NCI-H226 (cell line): ENCODE results near the gene AFAP1L1.

Experiments
- DNase-seq: peaks from one replicate; pipeline ENCODE4 v3.0.0-alpha.2; 2015

AFAP1L1 gene

DNA sequence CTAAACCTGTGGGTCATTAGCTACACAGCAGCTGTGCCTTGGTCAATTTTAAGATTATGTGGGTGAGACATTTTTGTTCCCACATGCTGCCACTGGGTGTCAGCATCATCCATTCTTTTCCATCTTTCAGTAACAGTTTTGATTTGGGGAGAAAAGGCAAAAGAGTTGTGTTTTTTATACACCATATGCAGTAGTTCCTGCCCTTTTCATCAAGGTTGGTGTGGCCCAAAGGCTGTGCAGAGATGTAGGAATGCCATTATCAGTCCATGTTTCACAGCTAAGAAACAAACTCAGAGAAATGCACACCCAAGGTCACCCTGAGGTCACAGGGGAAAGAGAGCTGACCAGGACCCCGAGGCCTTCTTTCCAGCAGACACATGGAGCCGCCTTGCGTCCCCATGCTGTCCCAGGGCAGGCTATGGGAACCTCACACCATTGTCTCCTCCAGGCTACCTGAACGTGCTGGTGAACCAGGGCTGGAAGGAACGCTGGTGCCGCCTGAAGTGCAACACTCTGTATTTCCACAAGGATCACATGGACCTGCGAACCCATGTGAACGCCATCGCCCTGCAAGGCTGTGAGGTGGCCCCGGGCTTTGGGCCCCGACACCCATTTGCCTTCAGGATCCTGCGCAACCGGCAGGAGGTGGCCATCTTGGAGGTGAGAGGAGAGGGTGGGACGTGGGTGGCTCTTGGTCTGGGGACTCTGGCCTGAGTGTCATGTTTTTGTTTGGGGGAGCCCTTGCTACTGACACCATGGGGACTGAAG, 45.8 kb downstream of the AFAP1L1 start:
- peak; percentile 25 for DNase-seq

- no peak for DNase-seq
These were observed 47.5 kb downstream of the AFAP1L1 start for GRCh38 chr5:149319174-149319573.

DNA sequence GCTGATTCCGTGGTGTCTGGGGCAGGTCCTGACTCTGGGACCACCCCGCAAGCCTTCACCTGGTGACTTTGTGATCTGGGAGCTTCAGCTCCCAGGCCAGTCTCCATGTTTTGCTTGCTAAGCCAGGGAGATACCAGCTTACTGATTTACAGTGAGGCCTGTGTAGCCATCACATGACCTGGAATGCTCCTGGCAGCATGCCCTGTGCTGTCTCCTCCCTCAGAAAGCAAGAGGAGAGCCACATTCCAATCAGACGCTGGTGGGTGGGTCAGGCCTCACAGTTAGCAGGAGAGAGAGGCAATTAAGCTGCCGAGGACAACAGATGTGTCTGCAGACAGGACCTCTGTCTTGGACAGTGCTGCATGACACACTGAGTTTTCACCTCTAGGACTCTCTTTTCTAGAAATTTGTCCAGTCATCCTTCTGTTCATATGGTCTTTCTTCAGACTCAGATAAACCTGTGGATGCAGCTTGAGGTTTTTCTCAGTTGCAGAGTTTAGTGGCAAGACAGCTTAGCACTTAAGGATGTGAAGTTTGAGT, 49.2 kb downstream of the AFAP1L1 start:
- DNase-seq: peak; percentile 90

DNA sequence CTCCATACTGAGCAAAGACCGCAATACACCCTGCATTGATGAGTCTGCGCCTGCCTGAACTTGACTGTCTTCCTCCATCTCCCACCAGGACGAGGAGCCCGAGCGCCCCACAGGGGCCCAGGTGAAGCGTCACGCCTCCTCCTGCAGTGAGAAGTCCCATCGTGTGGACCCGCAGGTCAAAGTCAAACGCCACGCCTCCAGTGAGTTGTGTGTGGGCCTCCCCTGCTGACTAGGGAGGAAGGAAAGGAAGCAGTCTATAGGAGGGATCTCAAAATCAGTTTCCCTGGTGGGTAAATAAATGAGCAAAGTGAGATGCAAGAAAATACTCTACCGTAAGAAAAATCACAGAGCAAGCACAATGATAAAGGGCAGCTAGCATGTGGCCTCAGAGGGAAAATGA, 50.9 kb downstream of the AFAP1L1 start:
- no peak for DNase-seq

DNA sequence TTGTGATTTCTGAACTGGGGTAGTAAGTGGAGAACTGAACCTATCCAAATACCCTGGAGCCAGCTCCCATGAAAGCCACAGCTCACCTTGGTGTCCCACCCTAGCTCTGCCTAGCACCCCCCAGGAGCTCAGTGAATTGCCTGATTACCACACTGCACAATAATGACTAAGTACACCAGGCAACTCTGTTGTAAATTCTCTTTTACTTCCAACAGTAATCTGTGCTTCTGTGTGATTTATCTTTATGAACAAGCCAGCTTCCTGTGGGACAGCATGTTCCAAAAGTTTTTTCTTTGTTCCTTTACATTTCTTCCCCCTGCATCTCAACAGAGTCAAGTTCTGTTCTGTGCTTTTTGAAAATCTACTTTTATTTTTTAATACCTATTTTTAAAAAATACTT, 51.6 kb downstream of the AFAP1L1 start:
- no peak for DNase-seq

- no peak for DNase-seq
These were observed 52.1 kb downstream of the AFAP1L1 start for GRCh38 chr5:149323621-149324205.

DNA sequence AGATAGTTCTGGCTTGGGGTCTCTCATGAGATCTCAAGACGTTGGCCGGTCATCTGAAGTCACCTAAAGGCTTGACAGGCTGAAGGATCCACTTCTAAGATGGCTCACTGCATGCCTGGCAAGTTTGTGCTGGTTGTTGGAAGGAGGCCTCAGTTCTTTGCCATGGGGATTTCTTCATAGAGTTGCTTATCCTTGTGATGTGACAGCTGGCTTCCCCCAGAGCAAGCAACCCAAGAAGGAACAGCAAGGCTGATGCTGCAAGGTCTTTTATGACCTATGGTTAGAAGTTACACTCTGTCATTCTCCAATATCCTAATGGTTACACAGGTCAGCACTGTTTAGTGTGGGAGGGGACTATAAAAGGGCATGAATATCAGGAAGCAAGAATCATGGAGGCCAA, 53.0 kb downstream of the AFAP1L1 start:
- DNase-seq: no peak

DNA sequence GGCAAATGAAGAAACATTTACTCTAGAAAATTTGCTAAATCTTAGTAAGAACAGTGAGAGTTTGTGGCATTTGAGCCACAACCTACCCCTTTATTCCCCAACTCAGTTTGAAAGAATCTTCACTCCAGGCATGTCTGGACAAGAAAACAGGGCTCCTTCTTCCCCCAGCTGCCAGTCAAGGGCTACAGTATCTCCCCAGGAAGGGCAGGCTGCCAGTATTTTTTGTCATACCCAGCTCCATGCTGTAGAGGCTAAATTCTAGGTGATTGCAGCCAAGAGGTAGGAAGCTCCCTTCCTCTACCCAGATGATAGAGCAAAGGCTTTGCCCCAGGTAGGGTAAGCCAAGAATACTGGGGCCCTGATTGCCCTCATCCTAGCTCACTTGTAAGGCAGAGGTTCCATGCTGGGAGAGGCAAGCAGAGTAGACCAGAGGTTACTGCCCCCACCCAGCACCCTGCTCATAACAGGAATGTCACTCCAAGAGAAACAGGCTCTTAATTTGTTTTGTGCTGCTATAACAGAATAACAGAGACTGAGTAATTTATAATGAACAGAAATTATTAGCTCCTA, 53.6 kb downstream of the AFAP1L1 start:
- DNase-seq: peak; percentile 55

DNA sequence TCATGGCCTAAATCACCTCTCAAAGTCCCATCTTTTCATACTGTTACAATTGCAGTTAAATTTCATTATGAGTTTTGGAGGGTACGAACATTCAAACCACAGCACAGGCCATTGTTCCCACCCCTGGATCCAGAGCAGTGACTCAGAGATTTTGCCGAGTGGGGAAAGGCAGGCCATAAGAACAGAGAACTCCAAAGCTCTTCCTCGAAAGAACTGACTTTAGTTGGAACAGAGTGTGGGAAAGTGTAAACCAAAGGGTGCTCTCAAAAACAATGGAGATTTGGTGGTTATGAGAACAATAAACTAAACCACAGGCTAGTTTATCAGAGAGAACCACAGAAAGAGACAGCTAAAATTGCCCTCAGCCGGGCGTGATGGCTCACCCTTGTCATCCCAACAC, 54.2 kb downstream of the AFAP1L1 start:
- no peak for DNase-seq

DNA sequence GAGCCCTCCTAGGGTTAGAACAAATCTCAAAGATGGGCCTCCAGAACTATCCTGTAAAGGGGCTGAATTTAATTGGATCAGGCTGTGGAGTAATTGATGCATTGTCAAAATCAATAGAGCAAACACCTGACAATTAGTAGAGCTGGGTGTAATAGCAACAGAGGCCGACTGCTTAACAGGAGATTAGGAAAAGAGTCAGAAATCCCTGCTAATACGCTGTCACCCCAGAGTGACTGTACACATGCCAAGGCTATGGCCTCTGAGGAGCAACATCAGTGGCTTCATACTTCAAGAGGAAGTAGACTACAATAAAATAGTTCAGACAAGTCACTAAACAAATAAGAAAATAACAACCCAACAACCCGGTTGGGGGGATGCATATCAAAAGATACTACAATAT, 55.0 kb downstream of the AFAP1L1 start:
- no peak for DNase-seq

DNA sequence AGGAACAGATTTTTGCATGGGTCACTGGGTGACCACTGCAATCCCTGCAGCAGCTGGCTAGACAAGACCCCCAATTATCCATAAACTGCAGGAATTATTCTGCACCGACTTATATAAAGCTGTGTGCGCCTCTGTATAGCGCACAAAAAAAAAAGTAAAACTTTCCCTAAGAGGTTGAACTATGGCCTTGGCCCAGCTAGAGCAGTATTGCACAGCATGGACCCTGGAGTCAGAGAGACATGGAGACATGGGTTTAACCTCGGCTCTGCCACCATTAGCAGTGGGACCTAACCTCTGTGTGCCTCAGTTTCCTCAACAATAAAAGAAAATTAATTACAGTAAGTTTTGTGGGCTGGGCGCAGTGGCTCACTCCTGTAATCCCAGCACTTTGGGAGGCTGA, 56.5 kb downstream of the AFAP1L1 start:
- DNase-seq: no peak

DNA sequence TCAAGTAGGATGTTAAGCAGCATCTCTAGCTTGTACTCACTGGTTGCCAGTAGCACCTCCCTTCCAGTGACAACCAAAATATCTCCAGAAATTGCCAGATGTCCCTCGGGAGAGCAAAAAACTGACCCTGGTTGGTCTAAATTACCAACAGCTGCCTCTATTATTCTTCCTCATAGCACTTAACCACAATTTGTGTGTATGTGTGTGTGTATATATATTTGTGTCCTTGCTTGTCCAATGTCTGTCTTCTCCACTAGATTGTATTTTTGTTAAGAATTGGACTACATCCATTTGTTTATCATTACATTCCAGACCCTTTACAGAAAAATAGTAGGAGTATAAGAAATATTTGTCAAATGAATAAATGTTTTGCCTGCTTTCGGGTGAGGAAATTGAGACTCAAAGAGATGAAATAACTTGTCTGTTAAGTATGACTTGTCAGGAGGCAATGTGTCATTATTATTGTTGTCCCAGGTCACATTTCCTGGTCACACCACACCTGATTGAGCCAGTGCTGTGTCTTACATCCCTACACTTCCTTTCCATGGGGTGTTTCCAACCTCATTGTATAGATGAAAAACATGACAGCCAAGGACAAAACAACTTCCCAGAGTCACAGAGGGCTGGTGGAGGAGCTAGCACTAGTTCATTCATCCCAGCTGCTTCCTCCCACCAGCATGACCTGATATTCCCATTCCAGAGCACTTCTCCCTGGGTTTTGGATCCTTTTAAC, 62.2 kb downstream of the AFAP1L1 start:
- DNase-seq: no peak

GRCh38 chr5:149337736-149338135, 66.1 kb downstream of the AFAP1L1 start:
- DNase-seq: no peak

DNA sequence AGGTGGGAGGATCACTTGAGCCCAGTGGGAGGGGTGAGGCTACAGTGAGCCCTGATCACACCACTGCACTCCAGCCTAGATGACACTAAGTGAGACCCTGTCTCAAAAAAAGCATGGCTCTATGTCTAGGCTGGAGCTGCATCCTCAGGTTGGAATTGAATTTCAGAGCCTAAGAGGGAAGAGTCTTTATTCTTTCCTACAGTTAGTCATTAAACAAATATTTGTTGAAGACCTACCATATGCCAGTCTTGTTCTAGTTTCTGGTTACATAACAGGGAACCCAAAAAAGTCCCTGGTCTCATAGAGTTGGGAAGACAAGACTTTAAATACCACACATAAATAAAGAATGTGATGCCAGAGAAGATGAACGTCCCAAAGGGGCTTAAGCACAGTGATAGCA, 66.7 kb downstream of the AFAP1L1 start:
- no peak for DNase-seq

DNA sequence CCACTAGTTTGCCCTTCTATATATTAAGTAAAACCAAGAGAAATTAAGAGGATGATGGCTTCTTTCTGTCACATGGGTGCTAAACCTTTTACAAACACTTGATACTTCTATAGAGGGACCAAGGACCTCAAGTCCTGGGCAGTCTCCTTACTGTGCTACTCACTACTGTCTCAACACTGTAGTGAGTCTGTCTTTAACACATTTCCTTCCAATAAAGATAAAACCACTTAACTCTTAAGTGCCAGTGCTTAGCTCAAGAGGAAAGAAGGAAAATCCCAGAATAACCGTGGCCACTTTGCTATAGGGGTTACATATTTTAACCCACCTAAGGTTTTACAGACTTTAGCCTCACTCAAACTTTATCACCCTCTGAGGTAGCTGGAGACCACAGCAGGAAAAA, 69.3 kb downstream of the AFAP1L1 start:
- no peak for DNase-seq

DNA sequence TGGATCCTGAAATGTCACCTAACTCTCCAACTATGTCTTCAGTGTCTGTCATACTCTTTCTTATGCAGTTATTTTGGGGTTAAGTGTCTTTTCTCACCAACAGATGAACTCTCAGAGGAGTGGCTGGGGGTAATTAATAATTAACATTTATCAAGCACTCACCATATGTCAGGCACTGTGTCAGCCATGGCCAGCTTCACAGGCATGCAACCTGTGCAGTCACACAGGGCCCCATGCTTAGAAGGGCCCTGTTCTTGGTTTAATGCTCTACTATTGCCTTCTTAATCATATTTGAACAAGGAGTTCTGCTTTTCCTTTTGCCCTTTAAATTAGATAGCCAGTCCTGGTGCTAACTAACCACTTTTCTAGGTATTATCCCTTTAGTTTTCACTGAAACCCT, 70.2 kb downstream of the AFAP1L1 start:
- no peak for DNase-seq

DNA sequence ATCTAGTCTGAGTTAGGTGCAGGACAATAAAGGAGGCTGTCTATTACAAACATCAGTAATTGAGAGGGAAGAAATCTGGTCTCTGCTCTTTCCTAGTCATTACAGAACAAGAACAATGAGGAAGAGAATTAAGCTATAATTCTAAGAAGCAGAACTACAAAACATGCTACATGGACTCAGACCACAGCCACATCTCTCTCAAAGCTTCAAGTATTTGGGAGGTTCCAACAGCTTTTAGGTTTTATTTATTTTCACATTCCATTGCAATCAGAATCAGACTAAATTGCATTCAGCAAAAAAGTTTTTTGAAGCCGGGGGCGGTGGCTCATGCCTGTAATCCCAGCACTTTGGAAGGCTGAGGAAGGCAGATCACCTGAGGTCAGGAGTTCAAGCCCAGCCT, 72.5 kb downstream of the AFAP1L1 start:
- DNase-seq: no peak

GRCh38 chr5:149345147-149345891, 73.7 kb downstream of the AFAP1L1 start, which contains the start of gene GRPEL2:
Gene GRPEL2 (plus strand): TSS chr5:149345499. CDS start chr5:149345540, 41 bp downstream.
- DNase-seq: peak; percentile 98

DNA sequence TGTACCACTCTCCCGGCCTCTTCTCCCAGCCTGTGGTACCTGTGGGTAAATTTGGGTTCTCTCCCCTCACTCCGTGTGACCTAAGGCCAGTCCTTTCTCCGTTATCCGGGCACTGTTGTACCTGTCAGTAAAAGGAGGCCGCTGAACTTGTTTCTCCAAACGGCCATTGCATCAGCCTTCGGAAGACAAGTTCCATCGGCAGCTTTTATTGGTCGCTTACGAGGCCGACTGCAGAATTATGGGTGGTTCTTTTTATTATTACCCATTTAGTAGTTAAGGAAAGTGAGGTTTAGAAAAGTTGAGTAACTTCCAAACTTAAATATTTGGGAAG, 74.2 kb downstream of the AFAP1L1 start:
- DNase-seq: no peak

- no peak for DNase-seq
These were observed 76.9 kb downstream of the AFAP1L1 start for GRCh38 chr5:149348518-149348917.

GRCh38 chr5:149349382-149349781, 77.7 kb downstream of the AFAP1L1 start:
- no peak for DNase-seq

- DNase-seq: no peak
These were observed 80.5 kb downstream of the AFAP1L1 start for GRCh38 chr5:149352169-149352568.

DNA sequence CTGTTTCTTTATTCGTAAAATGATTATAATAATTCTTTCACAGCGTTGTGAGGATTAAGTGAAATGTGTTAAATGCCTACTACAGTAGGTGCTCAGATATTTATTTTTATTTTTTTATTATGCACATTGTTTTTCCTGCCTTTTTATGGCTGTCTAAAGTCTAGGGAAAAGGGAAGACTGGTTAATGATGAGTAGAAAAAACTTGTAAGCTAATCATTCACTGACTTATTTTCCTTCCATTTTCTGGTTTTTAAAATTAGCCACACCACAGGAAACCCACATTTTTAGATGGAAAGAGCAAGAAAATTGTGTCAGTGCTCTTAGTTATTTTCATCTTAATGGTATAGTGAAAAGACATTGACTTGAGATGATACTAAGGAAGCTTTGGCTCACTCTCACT, 82.3 kb downstream of the AFAP1L1 start:
- DNase-seq: no peak
